Neural cell (in vitro differentiated cells): ENCODE results near the gene CEACAM18. TPM values are rescaled to one million over a fixed set of nuclear protein-coding genes. Genes with fewer than 3 reads are reported as not detected.
"Not testable (repeated sequence)": the region's sequence is repeated elsewhere in the genome, so short reads cannot be mapped to it uniquely, and the experiment has no call there.

ENCODE experiments used
- H2AFZ ChIP-seq: fragments of 200-600, 300-800 bp; sonication (generic), shearing (Covaris generic); 2 replicates; pipeline ENCODE4 v1.6.0; 2014; ENCODE audit warnings: low read depth, mild to moderate bottlenecking, antibody characterized with exemption, low read length, moderate library complexity
- H3F3A ChIP-seq: fragments of 200-600 bp; shearing (Covaris generic); 2 replicates; pipeline ENCODE4 v1.6.1; 2016; ENCODE audit warnings: mild to moderate bottlenecking, moderate library complexity, mixed read lengths, antibody characterized with exemption, low read length; ENCODE audit not compliant: insufficient read depth, poor library complexity, severe bottlenecking
- H3K27ac ChIP-seq: fragments of 200-600, 300-800 bp; sonication (generic), shearing (Covaris generic); 2 replicates; pipeline ENCODE4 v1.5.1; 2014; ENCODE audit warnings: mild to moderate bottlenecking, low read length, moderate library complexity
- H3K27me3 ChIP-seq: fragments of 300-800, 200-600 bp; sonication (generic), shearing (Covaris generic); 2 replicates; pipeline ENCODE4 v1.6.0; 2014; ENCODE audit warnings: mild to moderate bottlenecking, low read depth, low read length, moderate library complexity; ENCODE audit not compliant: insufficient read depth
- H3K36me3 ChIP-seq: fragments of 300-800, 200-600 bp; sonication (generic), shearing (Covaris generic); 2 replicates; pipeline ENCODE4 v1.5.1; 2014; ENCODE audit warnings: mild to moderate bottlenecking, antibody characterized with exemption, low read length, moderate library complexity; ENCODE audit not compliant: insufficient read depth
- H3K4me2 ChIP-seq: fragments of 300-800, 200-600 bp; sonication (generic), shearing (Covaris generic); 2 replicates; pipeline ENCODE4 v1.6.0; 2014; ENCODE audit warnings: mild to moderate bottlenecking, low read length
- H3K4me3 ChIP-seq: fragments of 300-800, 200-600 bp; sonication (generic), shearing (Covaris generic); 2 replicates; pipeline ENCODE4 v1.5.1; 2014; ENCODE audit warnings: mild to moderate bottlenecking, low read length, moderate library complexity
- H3K79me2 ChIP-seq: fragments of 200-600 bp; shearing (Covaris generic); replicated peaks from 2 replicates; pipeline ENCODE4 v1.6.0; 2014; ENCODE audit warnings: mild to moderate bottlenecking, low read length, moderate library complexity; ENCODE audit not compliant: insufficient read depth
- H3K9ac ChIP-seq: fragments of 300-800, 200-600 bp; sonication (generic), shearing (Covaris generic); 2 replicates; pipeline ENCODE4 v1.6.1; 2016; ENCODE audit warnings: mild to moderate bottlenecking, low read length, mixed read lengths
- H3K9me2 ChIP-seq: fragments of 200-600 bp; shearing (Covaris generic); 2 replicates; pipeline ENCODE4 v1.6.1; 2016; ENCODE audit warnings: mild to moderate bottlenecking, low read length, mixed read lengths; ENCODE audit not compliant: insufficient read depth
- H3K9me3 ChIP-seq: fragments of 200-600, 300-800 bp; sonication (generic), shearing (Covaris generic); 2 replicates; pipeline ENCODE4 v1.6.1; 2016; ENCODE audit warnings: mild to moderate bottlenecking, mixed run types, low read length, moderate library complexity, mixed read lengths
- H4K20me1 ChIP-seq: fragments of 200-600 bp; shearing (Covaris generic); 2 replicates; pipeline ENCODE4 v1.6.1; 2016; ENCODE audit warnings: mild to moderate bottlenecking, mixed run types; ENCODE audit not compliant: insufficient read depth
- CTCF ChIP-seq: fragments of 450-650 bp; IDR thresholded peaks from 2 replicates; pipeline ENCODE4 v1.5.1; 2014; ENCODE audit warnings: antibody characterized with exemption, mild to moderate bottlenecking, moderate library complexity; ENCODE audit not compliant: poor library complexity, severe bottlenecking
- EP300 ChIP-seq: fragments of 450-650 bp; conservative IDR thresholded peaks from 2 replicates; pipeline ENCODE4 v1.6.1; 2014; ENCODE audit warnings: antibody characterized with exemption, mild to moderate bottlenecking, moderate library complexity; ENCODE audit not compliant: poor library complexity, severe bottlenecking
- MXI1 ChIP-seq: fragments of 450-650 bp; conservative IDR thresholded peaks from 2 replicates; pipeline ENCODE4 v1.6.1; 2014; ENCODE audit warnings: antibody characterized with exemption, mild to moderate bottlenecking; ENCODE audit not compliant: poor library complexity, severe bottlenecking
- POLR2AphosphoS5 ChIP-seq: IDR thresholded peaks from 2 replicates; pipeline ENCODE4 v1.6.1; 2012
- RAD21 ChIP-seq: fragments of 450-650 bp; conservative IDR thresholded peaks from 2 replicates; pipeline ENCODE4 v1.6.1; 2014; ENCODE audit warnings: antibody characterized with exemption, mild to moderate bottlenecking, moderate library complexity
- REST ChIP-seq: IDR thresholded peaks from 2 replicates; pipeline ENCODE4 v1.6.1; 2012; ENCODE audit warnings: borderline replicate concordance
- TAF1 ChIP-seq: IDR thresholded peaks from 2 replicates; pipeline ENCODE4 v1.6.1; 2012; ENCODE audit warnings: low read depth
- polyA plus RNA-seq: library from polyadenylated mRNA; depleted of rRNA; stranded (reverse); fragments of >200 nt; gene quantifications from 2 replicates; pipeline ENCODE4 v1.2.3, GENCODE V29; 2014

Gene CEACAM18
- polyA plus RNA-seq, 1 donor from 2014 or later: not detected

GRCh38 chr19:51493776-51494175 lies 15.4 kb downstream of the CEACAM18 start:
- Histone ChIP-seq H3K9ac (no peak overlapping the region), H3K4me3 (no peak overlapping the region), H3K36me3 (no peaks in the 10 kb centered on the region), H3K4me2 (no peak overlapping the region), H4K20me1 (no peaks in the 10 kb centered on the region), H3K27me3 (no peaks in the 10 kb centered on the region), H3K9me3 (no peaks in the 10 kb centered on the region), H3F3A (no peaks in the 10 kb centered on the region), H3K9me2 (no peaks in the 10 kb centered on the region), H3K27ac (no peak overlapping the region), H2AFZ (no peak overlapping the region), H3K79me2 (no peaks in the 10 kb centered on the region)
- TF ChIP-seq MXI1 (no peak), REST (no peak), TAF1 (no peak), RAD21 (no peak), POLR2AphosphoS5 (no peak), CTCF (no peak), EP300 (no peak)

GRCh38 chr19:51497666-51498065 lies 19.3 kb downstream of the CEACAM18 start:
- no peak overlapping the region for H2AFZ ChIP-seq
- no peaks in the 10 kb centered on the region for H3K27me3 ChIP-seq
- no peaks in the 10 kb centered on the region for H3K79me2 ChIP-seq
- H3K9me3 ChIP-seq: no peaks in the 10 kb centered on the region
- no peak overlapping the region for H3K27ac ChIP-seq
- H3K4me3 ChIP-seq: no peak overlapping the region
- no peak overlapping the region for H3K4me2 ChIP-seq
- H4K20me1 ChIP-seq: no peaks in the 10 kb centered on the region
- no peaks in the 10 kb centered on the region for H3K9me2 ChIP-seq
- no peak overlapping the region for H3K9ac ChIP-seq
- TF ChIP-seq POLR2AphosphoS5 (no peak), RAD21 (no peak)
- no peaks in the 10 kb centered on the region for H3K36me3 ChIP-seq
- no peaks in the 10 kb centered on the region for H3F3A ChIP-seq

GRCh38 chr19:51500931-51501330 lies 22.6 kb downstream of the CEACAM18 start:
- not testable (repeated sequence) for H3F3A ChIP-seq, H4K20me1 ChIP-seq, H3K36me3 ChIP-seq, H3K9me2 ChIP-seq, H3K79me2 ChIP-seq, H2AFZ ChIP-seq, H3K9me3 ChIP-seq, H3K9ac ChIP-seq, H3K27ac ChIP-seq, H3K27me3 ChIP-seq, H3K4me2 ChIP-seq, H3K4me3 ChIP-seq
